HCT116 (cell line): ENCODE measurements around the gene RNF225. TPM values are rescaled to one million over a fixed set of nuclear protein-coding genes. Genes with fewer than 3 reads are reported as not detected.

ENCODE experiments used
- ATAC-seq: fragments of 200-7000 bp; cut with Tn5 transposase; 2 replicates; pipeline ENCODE4 v1.9.1; 2020; ENCODE audit warnings: mild to moderate bottlenecking, moderate library complexity
- BruUV-seq: library from RNA; stranded (reverse); fragments of 400-500 nt; replicated peaks from 2 replicates; lab custom pipeline; 2021; lab: Mats Ljungman, UMichigan
- CTCF ChIA-PET: fragments of 300-600 bp; sonication (Branson Sonifier 250); formaldehyde crosslinking; loops from one replicate; lab custom pipeline; 2021; ENCODE audit warnings: antibody characterized with exemption; lab: Charles Lee
- POLR2A ChIA-PET: fragments of 300-600, 350-600 bp; sonication (Branson Sonifier 250); formaldehyde crosslinking; loops from one replicate; lab custom pipeline; 2021; ENCODE audit warnings: antibody characterized with exemption; lab: Charles Lee
- RAD21 ChIA-PET, 2 experiments: fragments of 300-600 bp; sonication (Branson Sonifier 250); formaldehyde crosslinking; loops; one replicate each; lab custom pipeline; 2023; ENCODE audit warnings: low total read pairs in 2 of 2; ENCODE audit not compliant: uncharacterized antibody in 2 of 2, unreplicated experiment in 2 of 2, low non-redundant PET in 1 of 2; lab: Charles Lee
- DNase-seq: peaks from one replicate; pipeline ENCODE4 v3.0.0-alpha.2; 2010; ENCODE audit warnings: low read depth, low spot score
- H2AFZ ChIP-seq: fragments of 200-600 bp; shearing (Covaris generic), sonication (generic); 2 replicates; pipeline ENCODE4 v1.6.1; 2017; ENCODE audit warnings: low read depth, mixed run types, mixed read lengths, antibody characterized with exemption, low read length; ENCODE audit not compliant: poor library complexity, severe bottlenecking
- H3K27ac ChIP-seq: 2 replicates; pipeline ENCODE4 v1.5.1; 2012; ENCODE audit warnings: low read depth, low read length
- H3K27me3 ChIP-seq: fragments of 200-600 bp; sonication (generic); 2 replicates; pipeline ENCODE4 v1.6.1; 2016; ENCODE audit warnings: mixed run types, low read length, mixed read lengths; ENCODE audit not compliant: insufficient read depth
- H3K36me3 ChIP-seq, 2 experiments: fragments of 200-500 bp in 1 of 2; fragments of 200-600 bp in 1 of 2; sonication (Bioruptor generic) in 1 of 2; sonication (generic) in 1 of 2; 2 replicates each; pipeline versions ENCODE4 v1.5.1 to v1.6.1; 2014 to 2016; ENCODE audit warnings: low read length in 2 of 2, inconsistent platforms in 1 of 2, mixed read lengths in 1 of 2, mixed run types in 1 of 2; ENCODE audit not compliant: insufficient read depth in 2 of 2, control insufficient read depth in 1 of 2
- H3K4me1 ChIP-seq, 2 experiments: fragments of 200-600 bp in 1 of 2; sonication (generic) in 1 of 2; 2 replicates each; pipeline versions ENCODE4 v1.5.1 to v1.6.1; 2012 to 2017; ENCODE audit warnings: low read length in 2 of 2, inconsistent platforms in 1 of 2, mild to moderate bottlenecking in 1 of 2, mixed read lengths in 1 of 2, mixed run types in 1 of 2, moderate library complexity in 1 of 2; ENCODE audit not compliant: insufficient read depth in 2 of 2, control insufficient read depth in 1 of 2
- H3K4me2 ChIP-seq: fragments of 200-600 bp; sonication (generic); 2 replicates; pipeline ENCODE4 v1.6.1; 2017; ENCODE audit warnings: mixed run types, low read length, mixed read lengths
- H3K4me3 ChIP-seq, 2 experiments: fragments of 200-600 bp in 1 of 2; sonication (generic) in 1 of 2; replicated peaks in 1 of 2; 2 replicates each; pipeline ENCODE4 v1.5.1; 2011 to 2016; ENCODE audit warnings: low read length in 2 of 2, control low read depth in 1 of 2, low read depth in 1 of 2, mild to moderate bottlenecking in 1 of 2, mixed read lengths in 1 of 2, mixed run types in 1 of 2
- H3K79me2 ChIP-seq: fragments of 200-600 bp; sonication (generic); 2 replicates; pipeline ENCODE4 v1.6.1; 2017; ENCODE audit warnings: mild to moderate bottlenecking, mixed run types, low read length, moderate library complexity, mixed read lengths; ENCODE audit not compliant: insufficient read depth
- H3K9ac ChIP-seq: fragments of 200-600 bp; sonication (generic); 2 replicates; pipeline ENCODE4 v1.6.1; 2016; ENCODE audit warnings: low read length, mixed read lengths
- H3K9me2 ChIP-seq: fragments of 200-600 bp; sonication (generic), shearing (Covaris generic); 2 replicates; pipeline ENCODE4 v1.6.1; 2017; ENCODE audit warnings: mixed run types, mild to moderate bottlenecking, moderate library complexity; ENCODE audit not compliant: insufficient read depth
- H3K9me3 ChIP-seq, 2 experiments: fragments of 200-500 bp in 1 of 2; fragments of 200-600 bp in 1 of 2; sonication (Bioruptor generic) in 1 of 2; sonication (generic) in 1 of 2; 2 replicates each; pipeline ENCODE4 v1.6.1; 2014 to 2017; ENCODE audit warnings: low read length in 2 of 2, mixed read lengths in 2 of 2, inconsistent platforms in 1 of 2, low read depth in 1 of 2, mild to moderate bottlenecking in 1 of 2, mixed run types in 1 of 2, moderate library complexity in 1 of 2; ENCODE audit not compliant: control insufficient read depth in 1 of 2, insufficient read depth in 1 of 2
- H4K20me1 ChIP-seq: fragments of 200-600 bp; sonication (generic), shearing (Covaris generic); 2 replicates; pipeline ENCODE4 v1.6.1; 2017; ENCODE audit warnings: mixed run types, mild to moderate bottlenecking, moderate library complexity; ENCODE audit not compliant: insufficient read depth
- CBX3 ChIP-seq: IDR thresholded peaks from 2 replicates; pipeline ENCODE4 v1.6.1; 2012; ENCODE audit warnings: low read depth
- CEBPB ChIP-seq: IDR thresholded peaks from 2 replicates; pipeline ENCODE4 v1.6.1; 2012; ENCODE audit warnings: low read depth
- CTCF ChIP-seq, 3 experiments: fragments of 200-600 bp in 1 of 3; sonication (generic) in 1 of 3; IDR thresholded peaks in 2 of 3; conservative IDR thresholded peaks in 1 of 3; 2 replicates each; pipeline ENCODE4 v1.5.1; 2012 to 2017; ENCODE audit warnings: low read depth in 2 of 3, low read length in 2 of 3, antibody characterized with exemption in 1 of 3, borderline replicate concordance in 1 of 3, control low read depth in 1 of 3, mild to moderate bottlenecking in 1 of 3, mixed read lengths in 1 of 3, mixed run types in 1 of 3, moderate library complexity in 1 of 3; ENCODE audit not compliant: insufficient read depth in 1 of 3
- EGR1 ChIP-seq: IDR thresholded peaks from 2 replicates; pipeline ENCODE4 v1.6.1; 2012; ENCODE audit warnings: low read depth
- ELF1 ChIP-seq: IDR thresholded peaks from 2 replicates; pipeline ENCODE4 v1.6.1; 2012; ENCODE audit warnings: low read depth, borderline replicate concordance
- EZH2phosphoT487 ChIP-seq: fragments of 200-600 bp; IDR thresholded peaks from 2 replicates; pipeline ENCODE4 v1.6.1; 2018; ENCODE audit warnings: antibody characterized with exemption, borderline replicate concordance
- FOSL1 ChIP-seq: IDR thresholded peaks from 2 replicates; pipeline ENCODE4 v1.6.1; 2012; ENCODE audit warnings: low read depth
- JUND ChIP-seq: IDR thresholded peaks from 2 replicates; pipeline ENCODE4 v1.6.1; 2012
- MAX ChIP-seq: IDR thresholded peaks from 2 replicates; pipeline ENCODE4 v1.6.1; 2012
- POLR2AphosphoS5 ChIP-seq: IDR thresholded peaks from 2 replicates; pipeline ENCODE4 v1.6.1; 2011; ENCODE audit warnings: mild to moderate bottlenecking, low read depth, low read length, moderate library complexity
- SIN3A ChIP-seq: IDR thresholded peaks from 2 replicates; pipeline ENCODE4 v1.6.1; 2012; ENCODE audit warnings: low read depth
- SP1 ChIP-seq: IDR thresholded peaks from 2 replicates; pipeline ENCODE4 v1.6.1; 2012; ENCODE audit warnings: low read depth
- SRF ChIP-seq: IDR thresholded peaks from 2 replicates; pipeline ENCODE4 v1.6.1; 2012; ENCODE audit warnings: low read depth
- TCF7L2 ChIP-seq: IDR thresholded peaks from 2 replicates; pipeline ENCODE4 v1.7.0; 2011; ENCODE audit warnings: borderline replicate concordance, inconsistent platforms; ENCODE audit not compliant: insufficient read depth, insufficient read length; ENCODE audit errors: extremely low read depth
- YY1 ChIP-seq: IDR thresholded peaks from 2 replicates; pipeline ENCODE4 v1.6.1; 2011; ENCODE audit warnings: low read length, low read depth, moderate library complexity, mild to moderate bottlenecking; ENCODE audit not compliant: insufficient replicate concordance; ENCODE audit errors: extremely low read depth
- ZBTB33 ChIP-seq: IDR thresholded peaks from 2 replicates; pipeline ENCODE4 v1.6.1; 2011; ENCODE audit warnings: mild to moderate bottlenecking, low read length, moderate library complexity; ENCODE audit not compliant: insufficient replicate concordance; ENCODE audit errors: extremely low read depth
- ZFX ChIP-seq: fragments of 450-650 bp; IDR thresholded peaks from 2 replicates; pipeline ENCODE4 v1.6.1; 2017
- ZNF274 ChIP-seq: fragments of 200-500 bp; sonication (Bioruptor generic); IDR thresholded peaks from 2 replicates; pipeline ENCODE4 v1.6.1; 2014; ENCODE audit warnings: mild to moderate bottlenecking, low read depth, low read length, inconsistent platforms
- intact Hi-C: fragments of 100-400 bp; cut with micrococcal nuclease; formaldehyde crosslinking; loops from 2 replicates; pipeline ENCODE4 v1.10.0; 2022
- total RNA-seq: library from RNA; stranded (reverse); gene quantifications from one replicate; pipeline ENCODE4 v1.2.1, GENCODE V29; 2021; ENCODE audit not compliant: unreplicated experiment

RNF225 gene
- total RNA-seq, 1 experiment from 2014 or later, result 1.2 TPM

GRCh38 chr19:58380662-58381459 lies 14.6 kb upstream of the RNF225 start, which contains the start of gene ZNF837 (continued):
- peak; percentile 93 for TF ChIP-seq TCF7L2
- TF ChIP-seq MAX, result peak; percentile 93
- peak; percentile 82 for TF ChIP-seq YY1
- TF ChIP-seq, all 23 proteins: peak for 12

- ChIA-PET POLR2A (interaction anchor here (0.6 kb wide), 1 partner anchor 139 kb away, joined by 3 read pairs; no protein-coding TSS in a partner anchor), CTCF (no interaction called here), RAD21 (no interaction called here)
- Histone ChIP-seq H3K9ac (peak overlapping the region; percentile 89), H3K79me2 (peaks cover 24% of the 10 kb centered on the region), H3K9me2 (no peaks in the 10 kb centered on the region), H3K4me3 (peak overlapping the region; percentile 59 to 92), H3K27ac (peak overlapping the region; percentile 92), H3K4me1 (peaks cover 18 to 40% of the 10 kb centered on the region in 2 experiments), H3K4me2 (peak overlapping the region; percentile 100), H3K9me3 (no peaks in the 10 kb centered on the region), H4K20me1 (no peaks in the 10 kb centered on the region), H2AFZ (no peak overlapping the region), H3K27me3 (no peaks in the 10 kb centered on the region), H3K36me3 (0 out of 4 replicates have a peak, but pooled peaks cover 0 to 2% of the 10 kb centered on the region in 2 experiments)
- TSS peak; percentile 51 for BruUV-seq
- DNase-seq (no peak), ATAC-seq (no peak)
- intact Hi-C loops, result loop anchor here (1.0 kb wide), 1 partner anchor 19 kb away; the partner anchor contains the start of gene ZNF497
- TF ChIP-seq ZNF274 (no peak), SIN3A (no peak), POLR2AphosphoS5 (no peak), ZFX (no peak), FOSL1 (no peak), SRF (no peak), CTCF (IDR thresholded peaks at IDR 0.05 in 2 of 3, conservative IDR thresholded peaks at IDR 0.05 in 1 of 3; ENCODE audit: borderline replicate concordance in 1 of 3, insufficient read depth in 1 of 3, low read depth in 2 of 3, low read length in 2 of 3) (no peak), SP1 (no peak), ELF1 (no peak), CBX3 (no peak), EZH2phosphoT487 (no peak), ZBTB33 (no peak), JUND (no peak), CEBPB (no peak), EGR1 (no peak)
These were observed 13.8 kb upstream of the RNF225 start for GRCh38 chr19:58381460-58382212.
